OCI-LY7 (cell line): ENCODE data around the gene DYNLT2B. TPM values are rescaled to one million over a fixed set of nuclear protein-coding genes. Genes with fewer than 3 reads are reported as not detected.
"Not testable (repeated sequence)": the region's sequence is repeated elsewhere in the genome, so short reads cannot be mapped to it uniquely, and the experiment has no call there.

Source experiments
- BruUV-seq: library from RNA; stranded (reverse); fragments of 400-500 nt; replicated peaks from 2 replicates; lab custom pipeline; 2021; lab: Mats Ljungman, UMichigan
- CTCF ChIA-PET: fragments of 300-600 bp; sonication (Branson Sonifier 250); formaldehyde crosslinking; loops from one replicate; lab custom pipeline; 2022; ENCODE audit warnings: antibody characterized with exemption; ENCODE audit not compliant: unreplicated experiment; lab: Charles Lee
- POLR2A ChIA-PET: fragments of 300-600 bp; sonication (Branson Sonifier 250); formaldehyde crosslinking; loops from one replicate; lab custom pipeline; 2022; ENCODE audit warnings: antibody characterized with exemption; lab: Charles Lee
- DNase-seq: peaks from one replicate; pipeline ENCODE4 v3.0.0-alpha.2; 2015; ENCODE audit warnings: low spot score
- H2AFZ ChIP-seq: fragments of 200-600 bp; sonication (generic), shearing (Covaris generic); 2 replicates; pipeline ENCODE4 v1.6.1; 2014; ENCODE audit warnings: mild to moderate bottlenecking, antibody characterized with exemption, low read length, moderate library complexity
- H3K27ac ChIP-seq: fragments of 200-600 bp; sonication (generic); 2 replicates; pipeline ENCODE4 v1.5.1; 2014; ENCODE audit warnings: mixed run types, low read depth, mild to moderate bottlenecking, moderate library complexity, low read length, inconsistent platforms; ENCODE audit not compliant: poor library complexity, severe bottlenecking
- H3K36me3 ChIP-seq: fragments of 200-600 bp; sonication (generic); 2 replicates; pipeline ENCODE4 v1.6.1; 2014; ENCODE audit warnings: mild to moderate bottlenecking, antibody characterized with exemption, low read length, moderate library complexity, mixed read lengths; ENCODE audit not compliant: insufficient read depth
- H3K4me1 ChIP-seq: fragments of 200-600 bp; sonication (generic); 2 replicates; pipeline ENCODE4 v1.5.1; 2014; ENCODE audit warnings: mild to moderate bottlenecking, low read length; ENCODE audit not compliant: insufficient read depth, poor library complexity, severe bottlenecking
- H3K4me2 ChIP-seq: fragments of 200-600 bp; sonication (generic); 2 replicates; pipeline ENCODE4 v1.6.1; 2014; ENCODE audit warnings: mild to moderate bottlenecking, low read length
- H3K4me3 ChIP-seq: fragments of 200-600 bp; sonication (generic); 2 replicates; pipeline ENCODE4 v1.5.1; 2014; ENCODE audit warnings: mild to moderate bottlenecking, low read depth, low read length; ENCODE audit not compliant: poor library complexity, severe bottlenecking
- H3K79me2 ChIP-seq: fragments of 200-600 bp; sonication (generic); 2 replicates; pipeline ENCODE4 v1.6.1; 2016; ENCODE audit warnings: low read depth, mild to moderate bottlenecking, low read length, moderate library complexity, mixed read lengths; ENCODE audit not compliant: insufficient read depth
- H3K9me2 ChIP-seq: fragments of 200-600 bp; sonication (generic); 2 replicates; pipeline ENCODE4 v1.6.1; 2016; ENCODE audit warnings: mild to moderate bottlenecking, low read length, mixed read lengths; ENCODE audit not compliant: insufficient read depth
- H3K9me3 ChIP-seq: fragments of 200-600 bp; sonication (generic); 2 replicates; pipeline ENCODE4 v1.6.1; 2014; ENCODE audit warnings: mild to moderate bottlenecking, mixed run types, low read length, mixed read lengths
- H4K20me1 ChIP-seq: fragments of 200-600 bp; sonication (generic); 2 replicates; pipeline ENCODE4 v1.6.1; 2014; ENCODE audit warnings: mild to moderate bottlenecking, antibody characterized with exemption, low read length, moderate library complexity, mixed read lengths; ENCODE audit not compliant: insufficient read depth
- EZH2phosphoT487 ChIP-seq: fragments of 200-600 bp; sonication (generic); IDR thresholded peaks from 2 replicates; pipeline ENCODE4 v1.6.1; 2018; ENCODE audit warnings: low read depth, borderline replicate concordance, mild to moderate bottlenecking, mixed run types, antibody characterized with exemption, low read length, moderate library complexity, mixed read lengths
- intact Hi-C: fragments of 100-400 bp; cut with micrococcal nuclease; formaldehyde crosslinking; loops from one replicate; pipeline ENCODE4 v1.10.0; 2022; ENCODE audit not compliant: unreplicated experiment
- total RNA-seq, 2 experiments: library from RNA; depleted of rRNA in 1 of 2; stranded (reverse); fragments of >200 nt in 1 of 2; shearing (Covaris generic) in 1 of 2; gene quantifications; 2 replicates each; pipeline ENCODE4 v1.2.3, GENCODE V29; 2014 to 2022
- TF ChIP-seq, protein P1 (sequence below): fragments of 200-600 bp; sonication (generic); conservative IDR thresholded peaks from 2 replicates; pipeline ENCODE4 v1.5.1; 2014; ENCODE audit warnings: mild to moderate bottlenecking, antibody characterized with exemption, low read length, moderate library complexity, mixed read lengths

The DYNLT2B gene
- total RNA-seq, 2 experiments from 2014 or later: 17.9 to 21.5 TPM

DNA sequence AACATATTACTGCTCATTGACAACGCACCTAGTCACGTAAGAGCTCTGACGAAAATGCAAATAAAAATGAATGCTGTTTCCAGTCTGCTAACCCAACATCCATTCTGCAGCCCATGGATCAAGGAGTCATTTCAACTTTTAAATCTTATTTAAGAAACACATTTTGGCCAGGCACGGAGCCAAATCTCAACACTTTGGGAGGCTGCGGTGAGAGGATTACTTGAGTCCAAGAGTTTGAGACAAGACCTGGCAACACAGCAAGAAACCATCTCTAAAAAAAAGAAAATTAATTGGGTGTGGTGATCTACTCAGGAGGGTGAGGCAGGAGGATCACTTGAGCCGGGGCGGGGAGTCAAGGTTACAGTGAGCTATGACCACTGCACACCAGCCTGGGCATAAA, 42.5 kb upstream of the DYNLT2B start:
- Histone ChIP-seq H4K20me1 (no peaks in the 10 kb centered on the region), H3K4me2 (no peak overlapping the region), H3K4me3 (no peak overlapping the region), H3K4me1 (no peaks in the 10 kb centered on the region), H3K9me2 (no peaks in the 10 kb centered on the region), H2AFZ (no peak overlapping the region), H3K9me3 (no peaks in the 10 kb centered on the region), H3K27ac (no peak overlapping the region), H3K79me2 (no peaks in the 10 kb centered on the region), H3K36me3 (peaks cover 83% of the 10 kb centered on the region)
- intact Hi-C loops: no loop called here
- BruUV-seq: no TSS peak
- TF ChIP-seq EZH2phosphoT487: no peak
- TF ChIP-seq, protein P1, sequence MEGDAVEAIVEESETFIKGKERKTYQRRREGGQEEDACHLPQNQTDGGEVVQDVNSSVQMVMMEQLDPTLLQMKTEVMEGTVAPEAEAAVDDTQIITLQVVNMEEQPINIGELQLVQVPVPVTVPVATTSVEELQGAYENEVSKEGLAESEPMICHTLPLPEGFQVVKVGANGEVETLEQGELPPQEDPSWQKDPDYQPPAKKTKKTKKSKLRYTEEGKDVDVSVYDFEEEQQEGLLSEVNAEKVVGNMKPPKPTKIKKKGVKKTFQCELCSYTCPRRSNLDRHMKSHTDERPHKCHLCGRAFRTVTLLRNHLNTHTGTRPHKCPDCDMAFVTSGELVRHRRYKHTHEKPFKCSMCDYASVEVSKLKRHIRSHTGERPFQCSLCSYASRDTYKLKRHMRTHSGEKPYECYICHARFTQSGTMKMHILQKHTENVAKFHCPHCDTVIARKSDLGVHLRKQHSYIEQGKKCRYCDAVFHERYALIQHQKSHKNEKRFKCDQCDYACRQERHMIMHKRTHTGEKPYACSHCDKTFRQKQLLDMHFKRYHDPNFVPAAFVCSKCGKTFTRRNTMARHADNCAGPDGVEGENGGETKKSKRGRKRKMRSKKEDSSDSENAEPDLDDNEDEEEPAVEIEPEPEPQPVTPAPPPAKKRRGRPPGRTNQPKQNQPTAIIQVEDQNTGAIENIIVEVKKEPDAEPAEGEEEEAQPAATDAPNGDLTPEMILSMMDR: no peak
- POLR2A ChIA-PET: interaction anchor here (1.1 kb wide), 1 partner anchor 9 kb away, joined by 4 read pairs; no protein-coding TSS in a partner anchor
- DNase-seq: no peak
- CTCF ChIA-PET: no interaction called here

DNA sequence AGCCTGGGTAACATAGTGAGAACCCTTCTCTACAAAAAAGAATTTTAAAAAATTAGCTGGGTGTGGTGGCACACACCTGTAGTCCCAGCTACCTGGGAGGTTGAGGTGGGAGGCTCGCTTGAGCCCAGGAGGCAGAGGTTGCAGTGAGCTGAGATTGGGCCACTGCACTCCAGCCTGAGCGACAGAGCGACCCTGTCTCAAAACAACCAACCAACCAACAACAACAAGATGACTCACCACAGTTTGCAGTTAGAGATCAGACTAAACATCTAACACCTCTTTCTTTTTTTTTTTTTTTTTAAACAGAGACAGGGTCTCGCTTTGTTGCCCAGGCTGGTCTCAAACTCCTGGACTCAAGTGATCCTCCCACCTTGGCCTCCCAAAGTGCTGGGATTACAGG, 40.5 kb upstream of the DYNLT2B start:
- H3K36me3 ChIP-seq: peaks cover 86% of the 10 kb centered on the region
- CTCF ChIA-PET, H3K79me2 ChIP-seq, BruUV-seq, H3K4me1 ChIP-seq, DNase-seq, intact Hi-C loops, H3K4me3 ChIP-seq, H3K27ac ChIP-seq, H2AFZ ChIP-seq, H4K20me1 ChIP-seq, H3K9me2 ChIP-seq, H3K4me2 ChIP-seq, H3K9me3 ChIP-seq: not testable (repeated sequence)
- POLR2A ChIA-PET: interaction anchor here (0.7 to 1.2 kb wide), 4 partner anchors 10 to 903 kb away, joined by 3 to 6 read pairs (median 4); no protein-coding TSS in a partner anchor

DNA sequence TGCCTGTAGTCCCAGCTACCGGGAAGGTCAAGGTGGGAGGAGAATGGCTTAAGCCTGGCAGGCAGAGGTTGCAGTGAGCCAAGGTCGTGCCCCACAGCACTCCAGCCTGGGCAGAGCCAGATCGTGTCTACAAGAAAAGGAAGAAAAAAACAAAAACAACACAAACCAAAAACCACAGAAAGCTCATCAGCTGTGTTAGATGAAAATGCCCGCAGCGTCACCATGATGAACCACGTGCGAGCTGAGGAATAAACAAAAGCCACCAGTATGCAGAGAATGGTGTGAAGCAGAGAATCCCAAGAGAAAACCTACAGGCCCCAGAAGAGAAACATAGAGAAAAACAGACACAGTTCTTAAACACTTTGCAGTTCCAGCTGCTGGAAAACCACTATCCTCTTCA, 39.9 kb upstream of the DYNLT2B start:
- CTCF ChIA-PET: no interaction called here
- Histone ChIP-seq H3K4me3 (no peak overlapping the region), H3K9me2 (no peaks in the 10 kb centered on the region), H3K9me3 (no peaks in the 10 kb centered on the region), H2AFZ (no peak overlapping the region), H3K4me2 (no peak overlapping the region), H4K20me1 (no peaks in the 10 kb centered on the region), H3K27ac (no peak overlapping the region), H3K79me2 (no peaks in the 10 kb centered on the region), H3K36me3 (peaks cover 82% of the 10 kb centered on the region), H3K4me1 (no peaks in the 10 kb centered on the region)
- BruUV-seq: no TSS peak
- intact Hi-C loops: no loop called here
- TF ChIP-seq EZH2phosphoT487: no peak
- TF ChIP-seq, protein P1: no peak
- DNase-seq: no peak
- POLR2A ChIA-PET: interaction anchor here (0.5 to 1.0 kb wide), 4 partner anchors 50 to 902 kb away, joined by 3 to 6 read pairs (median 4); no protein-coding TSS in a partner anchor
